IMR-90 (cell line): Measurements from ENCODE around the gene TMEFF1.

ENCODE experiments used
- BHLHE40 ChIP-seq: fragments of 150-350 bp; IDR thresholded peaks from 2 replicates; pipeline ENCODE4 v1.6.1; 2016; ENCODE audit warnings: mild to moderate bottlenecking, low read depth, low read length
- FOS ChIP-seq: fragments of 150-350 bp; IDR thresholded peaks from 2 replicates; pipeline ENCODE4 v1.6.1; 2016; ENCODE audit warnings: low read depth, low read length
- MAFK ChIP-seq: IDR thresholded peaks from 2 replicates; pipeline ENCODE4 v1.6.1; 2012; ENCODE audit warnings: low read depth, low read length, improper control_type of control experiment
- POLR2A ChIP-seq: IDR thresholded peaks from 2 replicates; pipeline ENCODE4 v1.6.1; 2012; ENCODE audit warnings: mild to moderate bottlenecking, low read depth, low read length
- RAD21 ChIP-seq: IDR thresholded peaks from 2 replicates; pipeline ENCODE4 v1.6.1; 2012; ENCODE audit warnings: low read length, improper control_type of control experiment
- TF ChIP-seq, protein P1 (sequence below): conservative IDR thresholded peaks from 2 replicates; pipeline ENCODE4 v1.5.1; 2012; ENCODE audit warnings: mild to moderate bottlenecking, low read depth, low read length, improper control_type of control experiment
- TF ChIP-seq, protein P2 (sequence below): fragments of 150-350 bp; IDR thresholded peaks from 2 replicates; pipeline ENCODE4 v1.6.1; 2017; ENCODE audit warnings: mild to moderate bottlenecking, antibody characterized with exemption, low read length, low read depth

DNA sequence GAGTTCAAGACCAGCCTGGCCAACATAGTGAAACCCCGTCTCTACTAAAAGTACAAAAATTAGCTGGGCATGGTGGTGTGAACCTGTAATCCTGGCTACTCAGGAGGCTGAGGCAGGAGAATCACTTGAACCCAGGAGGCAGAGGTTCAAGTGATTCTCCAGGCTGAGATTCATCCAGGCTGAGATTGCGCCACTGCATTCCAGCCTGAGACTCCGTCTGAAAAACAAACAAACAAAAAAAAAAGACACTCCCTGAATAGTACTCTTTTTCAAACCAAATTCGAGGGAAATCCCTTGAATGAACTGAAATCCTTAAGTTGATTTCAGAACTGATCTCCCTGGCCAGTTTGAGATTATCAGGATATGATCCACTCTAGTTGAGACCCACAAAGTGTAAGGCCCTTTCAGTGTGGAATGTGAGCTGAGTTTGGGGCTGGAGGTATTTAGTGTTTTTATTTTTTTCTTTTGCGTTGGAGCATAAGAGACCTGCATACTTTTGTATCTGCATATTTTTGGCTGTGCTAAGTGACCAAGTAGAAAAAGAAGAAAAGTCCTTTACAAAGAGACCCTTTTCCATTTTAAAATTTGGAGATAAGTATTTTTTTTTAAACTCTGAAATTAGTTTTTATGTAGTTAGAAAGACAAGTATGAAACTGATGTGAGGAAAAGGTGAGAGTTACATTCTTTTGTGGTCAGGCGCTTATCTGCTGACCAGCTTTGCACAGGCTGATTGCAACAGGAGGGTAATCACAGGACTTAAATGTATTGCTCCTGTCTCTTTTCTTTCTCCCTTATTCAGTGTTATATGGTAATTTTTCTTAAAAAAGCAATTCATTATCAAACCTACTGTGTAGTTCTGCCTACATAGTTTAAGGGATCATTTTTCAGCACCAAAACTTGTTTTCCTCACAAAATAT is 42.9 kb downstream of the TMEFF1 start:
- TF ChIP-seq FOS (no peak), BHLHE40 (no peak), MAFK (no peak), POLR2A (no peak), RAD21 (no peak)
- TF ChIP-seq, protein P1, sequence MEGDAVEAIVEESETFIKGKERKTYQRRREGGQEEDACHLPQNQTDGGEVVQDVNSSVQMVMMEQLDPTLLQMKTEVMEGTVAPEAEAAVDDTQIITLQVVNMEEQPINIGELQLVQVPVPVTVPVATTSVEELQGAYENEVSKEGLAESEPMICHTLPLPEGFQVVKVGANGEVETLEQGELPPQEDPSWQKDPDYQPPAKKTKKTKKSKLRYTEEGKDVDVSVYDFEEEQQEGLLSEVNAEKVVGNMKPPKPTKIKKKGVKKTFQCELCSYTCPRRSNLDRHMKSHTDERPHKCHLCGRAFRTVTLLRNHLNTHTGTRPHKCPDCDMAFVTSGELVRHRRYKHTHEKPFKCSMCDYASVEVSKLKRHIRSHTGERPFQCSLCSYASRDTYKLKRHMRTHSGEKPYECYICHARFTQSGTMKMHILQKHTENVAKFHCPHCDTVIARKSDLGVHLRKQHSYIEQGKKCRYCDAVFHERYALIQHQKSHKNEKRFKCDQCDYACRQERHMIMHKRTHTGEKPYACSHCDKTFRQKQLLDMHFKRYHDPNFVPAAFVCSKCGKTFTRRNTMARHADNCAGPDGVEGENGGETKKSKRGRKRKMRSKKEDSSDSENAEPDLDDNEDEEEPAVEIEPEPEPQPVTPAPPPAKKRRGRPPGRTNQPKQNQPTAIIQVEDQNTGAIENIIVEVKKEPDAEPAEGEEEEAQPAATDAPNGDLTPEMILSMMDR: no peak
- TF ChIP-seq, protein P2, sequence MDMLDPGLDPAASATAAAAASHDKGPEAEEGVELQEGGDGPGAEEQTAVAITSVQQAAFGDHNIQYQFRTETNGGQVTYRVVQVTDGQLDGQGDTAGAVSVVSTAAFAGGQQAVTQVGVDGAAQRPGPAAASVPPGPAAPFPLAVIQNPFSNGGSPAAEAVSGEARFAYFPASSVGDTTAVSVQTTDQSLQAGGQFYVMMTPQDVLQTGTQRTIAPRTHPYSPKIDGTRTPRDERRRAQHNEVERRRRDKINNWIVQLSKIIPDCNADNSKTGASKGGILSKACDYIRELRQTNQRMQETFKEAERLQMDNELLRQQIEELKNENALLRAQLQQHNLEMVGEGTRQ: no peak
